WI38 (cell line): ENCODE results near the gene UBE3C.

ENCODE experiments used
- H3K4me3 ChIP-seq: 2 replicates; pipeline ENCODE4 v1.5.1; 2011; ENCODE audit warnings: low read depth, mild to moderate bottlenecking, control low read depth, low read length
- TF ChIP-seq, protein P1 (sequence below): IDR thresholded peaks from 2 replicates; pipeline ENCODE4 v1.5.1; 2012; ENCODE audit warnings: low read depth, mild to moderate bottlenecking, control low read depth, low read length

UBE3C gene

DNA sequence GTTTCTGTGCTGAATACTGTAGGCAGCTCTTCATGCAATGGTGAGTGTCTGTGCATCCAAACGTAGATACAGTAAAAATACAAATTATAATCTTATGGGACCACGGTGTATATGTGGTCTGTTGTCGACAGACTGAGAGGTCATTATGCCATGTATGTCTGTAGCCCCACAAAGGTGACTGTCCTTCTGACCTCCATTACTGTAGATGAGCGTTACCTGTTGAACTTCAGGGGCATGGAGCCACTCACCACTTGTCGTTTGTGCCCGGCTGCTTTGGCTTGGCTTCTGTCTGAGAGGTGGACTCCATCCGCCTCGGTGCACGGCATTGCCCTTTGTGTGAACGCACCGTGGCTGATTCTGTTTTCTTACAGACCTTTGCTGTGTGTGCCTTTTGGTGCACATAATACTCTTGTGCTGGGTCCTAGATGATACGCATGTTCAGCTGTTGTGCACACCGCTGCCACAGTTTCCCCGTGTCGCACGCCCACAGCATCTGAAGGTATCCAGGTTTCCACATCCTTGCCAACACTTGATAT lies 2.9 kb downstream of the UBE3C start:
- no peak overlapping the region for H3K4me3 ChIP-seq
- TF ChIP-seq, protein P1, sequence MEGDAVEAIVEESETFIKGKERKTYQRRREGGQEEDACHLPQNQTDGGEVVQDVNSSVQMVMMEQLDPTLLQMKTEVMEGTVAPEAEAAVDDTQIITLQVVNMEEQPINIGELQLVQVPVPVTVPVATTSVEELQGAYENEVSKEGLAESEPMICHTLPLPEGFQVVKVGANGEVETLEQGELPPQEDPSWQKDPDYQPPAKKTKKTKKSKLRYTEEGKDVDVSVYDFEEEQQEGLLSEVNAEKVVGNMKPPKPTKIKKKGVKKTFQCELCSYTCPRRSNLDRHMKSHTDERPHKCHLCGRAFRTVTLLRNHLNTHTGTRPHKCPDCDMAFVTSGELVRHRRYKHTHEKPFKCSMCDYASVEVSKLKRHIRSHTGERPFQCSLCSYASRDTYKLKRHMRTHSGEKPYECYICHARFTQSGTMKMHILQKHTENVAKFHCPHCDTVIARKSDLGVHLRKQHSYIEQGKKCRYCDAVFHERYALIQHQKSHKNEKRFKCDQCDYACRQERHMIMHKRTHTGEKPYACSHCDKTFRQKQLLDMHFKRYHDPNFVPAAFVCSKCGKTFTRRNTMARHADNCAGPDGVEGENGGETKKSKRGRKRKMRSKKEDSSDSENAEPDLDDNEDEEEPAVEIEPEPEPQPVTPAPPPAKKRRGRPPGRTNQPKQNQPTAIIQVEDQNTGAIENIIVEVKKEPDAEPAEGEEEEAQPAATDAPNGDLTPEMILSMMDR = no peak

DNA sequence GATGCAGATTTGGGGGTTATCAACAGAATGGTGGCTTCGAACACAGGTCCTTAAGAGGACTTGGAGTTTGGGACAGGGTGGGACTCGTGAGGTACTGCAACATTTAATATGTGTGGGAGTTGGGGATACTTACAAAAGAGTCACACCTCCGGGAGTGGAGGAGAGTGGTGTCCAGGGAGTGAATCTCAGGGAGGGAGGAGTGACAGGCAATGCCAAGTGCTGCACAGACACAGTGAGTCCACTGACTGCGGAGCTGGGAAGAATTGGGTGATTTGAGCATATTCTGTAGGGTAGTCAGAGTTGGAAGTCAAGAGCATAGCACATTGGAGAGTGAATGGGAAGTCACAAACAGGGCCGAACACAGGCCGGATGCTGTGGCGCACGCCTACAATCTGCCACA lies 5.1 kb downstream of the UBE3C start:
- H3K4me3 ChIP-seq = no peak overlapping the region
- TF ChIP-seq, protein P1 = no peak

DNA sequence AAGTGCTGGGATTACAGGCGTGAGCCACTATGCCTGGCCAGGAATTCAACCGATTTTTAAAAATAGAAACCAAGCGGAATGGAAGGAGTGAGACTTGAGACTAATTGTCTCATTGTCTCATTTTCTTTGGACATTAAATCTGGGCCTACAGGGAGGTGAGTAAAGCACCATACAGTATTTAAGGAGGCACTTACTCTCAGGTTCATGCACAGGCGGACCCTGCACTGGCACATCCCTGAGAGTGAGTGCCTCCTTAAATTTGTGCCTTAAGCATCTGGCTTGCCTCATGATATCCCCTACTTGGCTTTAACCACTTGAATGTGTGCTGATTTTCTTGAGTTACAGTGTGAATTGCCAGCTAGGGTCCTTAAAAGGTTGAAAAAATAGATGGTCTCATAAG lies 10.6 kb downstream of the UBE3C start:
- TF ChIP-seq, protein P1 = no peak
- H3K4me3 ChIP-seq = no peak overlapping the region

DNA sequence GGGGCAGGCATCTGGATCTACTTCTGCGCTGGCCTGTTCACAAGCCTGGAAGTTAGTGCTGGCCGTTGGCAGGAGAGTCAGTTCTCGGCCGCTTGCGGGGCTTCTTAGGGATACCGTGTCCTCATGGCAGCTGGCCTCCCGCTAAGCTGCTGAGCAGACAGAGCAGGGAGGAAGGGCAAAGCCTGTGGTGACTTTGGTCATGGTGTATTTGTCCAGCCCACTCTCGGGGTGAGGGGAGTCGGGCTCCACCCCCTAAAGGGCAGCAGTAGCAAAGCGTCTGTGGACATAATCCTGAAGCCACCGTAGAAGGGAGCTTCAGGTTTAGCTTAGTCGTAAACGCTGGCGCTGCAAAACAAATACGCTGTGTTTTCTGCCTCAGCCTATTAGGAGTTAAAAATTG lies 12.2 kb downstream of the UBE3C start:
- TF ChIP-seq, protein P1 = no peak
- H3K4me3 ChIP-seq = no peak overlapping the region

DNA sequence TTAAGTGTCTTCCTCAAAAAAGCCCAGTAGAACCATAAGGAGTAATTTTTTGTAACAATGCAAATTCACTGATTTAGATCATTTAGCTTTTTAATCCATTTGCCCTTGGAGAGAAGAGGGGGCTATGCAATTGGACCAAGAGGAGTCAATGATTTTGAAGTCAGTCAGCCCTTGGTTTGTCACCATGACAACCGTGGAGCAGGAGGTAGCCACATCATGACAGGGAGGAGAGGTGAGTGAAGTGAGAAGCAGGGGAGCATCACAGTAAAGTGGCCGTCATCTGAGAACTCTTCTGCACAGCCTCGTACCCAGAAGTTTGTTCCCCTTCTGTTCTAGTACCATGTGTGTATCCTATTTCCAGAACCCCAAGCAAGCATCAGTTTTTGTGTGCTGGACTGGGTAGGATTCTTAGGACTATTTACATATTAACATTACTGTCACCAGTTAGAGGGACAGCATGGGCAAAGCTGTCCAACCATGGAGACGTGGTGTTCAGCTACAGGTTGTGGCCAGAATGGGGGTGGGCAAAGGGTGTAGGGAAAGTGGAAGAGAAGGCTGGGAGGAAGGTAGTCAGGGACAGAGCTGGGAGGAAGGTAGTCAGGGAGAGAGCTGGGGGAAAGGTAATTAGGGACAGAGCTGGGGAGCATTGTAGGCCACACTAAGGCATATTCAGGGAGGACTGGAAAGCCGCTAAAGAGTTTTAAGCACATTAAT lies 13.1 kb downstream of the UBE3C start:
- TF ChIP-seq, protein P1 = no peak
- H3K4me3 ChIP-seq = no peak overlapping the region

DNA sequence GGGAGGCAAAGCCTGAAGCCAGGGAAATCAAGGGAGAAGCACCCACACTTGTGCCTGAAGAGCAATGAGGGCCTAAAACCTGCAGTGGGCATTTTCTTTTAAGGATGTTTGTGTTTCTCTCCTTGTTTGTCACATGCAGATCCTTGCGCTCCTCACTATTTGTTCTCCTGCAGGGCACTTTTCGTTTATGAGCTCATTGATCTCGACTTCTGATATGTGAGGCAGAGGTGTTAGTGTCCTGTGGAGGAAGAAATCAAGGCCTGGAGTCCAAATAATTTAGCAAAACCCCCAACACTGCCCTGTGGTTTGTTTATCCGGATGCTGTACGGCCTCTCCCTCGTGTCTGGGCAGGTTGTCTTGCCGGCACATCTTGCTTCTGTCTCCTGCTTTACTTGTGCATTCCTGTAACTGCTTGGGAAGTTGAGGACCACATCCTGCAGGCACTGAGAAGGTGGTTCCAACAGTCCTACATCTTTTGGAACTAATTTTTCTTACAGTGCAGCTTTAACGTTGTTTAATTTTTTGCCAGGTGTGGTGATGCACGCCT lies 13.7 kb downstream of the UBE3C start:
- TF ChIP-seq, protein P1 = no peak
- H3K4me3 ChIP-seq = no peak overlapping the region

DNA sequence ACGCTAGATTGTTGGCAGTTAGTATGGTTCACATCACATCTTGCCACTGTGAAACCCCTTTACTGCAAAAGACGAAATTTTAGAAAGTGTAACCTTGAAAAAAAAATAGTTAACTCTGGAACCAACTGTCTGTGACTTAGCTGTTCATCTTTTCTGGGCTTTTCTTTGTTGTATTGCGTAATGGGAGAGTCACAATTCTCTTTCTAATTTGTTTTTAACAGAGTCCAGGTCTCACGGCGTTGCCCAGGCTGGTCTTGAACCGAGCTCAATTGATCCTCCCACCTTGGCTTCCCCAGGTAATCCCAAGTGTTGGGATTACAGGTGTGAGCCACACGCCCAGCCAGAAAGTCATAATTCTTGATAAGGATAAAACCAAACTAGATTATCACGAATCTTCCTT lies 14.5 kb downstream of the UBE3C start:
- TF ChIP-seq, protein P1 = no peak
- no peak overlapping the region for H3K4me3 ChIP-seq
